ENCODE data around the gene EDA.
"Not testable (repeated sequence)": the region's sequence is repeated elsewhere in the genome, so short reads cannot be mapped to it uniquely, and the experiment has no call there.

Gene EDA

DNA sequence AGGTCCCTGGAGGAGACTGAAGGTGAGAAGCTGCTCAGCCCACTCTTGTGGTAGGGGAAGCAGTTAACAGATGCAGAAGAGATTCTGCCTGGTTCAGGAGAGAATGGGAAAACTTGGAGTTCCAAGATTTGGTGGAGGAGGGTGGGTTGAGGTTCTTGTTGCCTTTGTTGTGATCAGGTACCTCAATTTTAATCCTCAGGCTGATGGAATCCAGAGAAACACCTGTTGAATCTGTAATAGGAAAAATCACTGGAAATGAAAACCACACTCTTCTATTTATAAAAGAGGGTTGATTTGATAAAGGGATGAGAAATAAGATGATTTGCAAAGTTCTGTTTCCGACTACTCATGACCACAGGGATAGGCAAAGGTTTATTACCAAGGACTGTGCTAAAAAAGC lies 132.1 kb downstream of the EDA start:
- no peak for FAIRE-seq

DNA sequence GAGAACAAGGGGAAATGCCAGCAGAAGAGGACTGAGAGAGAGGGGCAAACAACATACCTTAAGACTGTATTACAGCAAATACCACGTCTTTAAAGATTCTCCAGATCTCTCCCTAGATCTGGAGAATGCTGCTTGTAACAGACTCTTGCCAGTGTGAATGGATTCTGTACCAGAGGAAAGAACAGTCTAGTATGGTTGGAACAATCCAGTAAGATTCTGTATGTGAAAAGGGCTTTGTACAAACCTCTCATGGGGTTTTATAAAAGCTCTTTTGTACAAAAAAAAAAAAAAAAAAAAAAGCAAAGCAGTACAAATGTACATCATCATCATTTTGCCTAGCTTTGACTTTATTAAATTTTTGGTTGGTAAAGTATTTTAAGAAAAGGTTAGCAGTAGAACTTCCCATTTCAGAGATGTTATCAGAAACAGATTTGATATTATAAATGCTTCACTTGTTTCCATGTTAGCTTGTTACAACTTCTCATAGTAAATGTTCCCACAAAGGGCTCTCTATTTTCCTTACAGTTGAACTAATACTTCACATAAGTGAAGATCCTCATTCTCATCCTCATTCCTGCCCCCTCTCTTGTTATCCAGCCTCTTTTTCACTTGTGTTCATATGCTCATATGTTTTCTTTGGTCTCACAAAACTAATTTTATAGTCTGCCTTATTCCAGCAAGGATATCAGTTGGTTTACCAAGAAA lies 144.2 kb downstream of the EDA start:
- FAIRE-seq, result no peak

DNA sequence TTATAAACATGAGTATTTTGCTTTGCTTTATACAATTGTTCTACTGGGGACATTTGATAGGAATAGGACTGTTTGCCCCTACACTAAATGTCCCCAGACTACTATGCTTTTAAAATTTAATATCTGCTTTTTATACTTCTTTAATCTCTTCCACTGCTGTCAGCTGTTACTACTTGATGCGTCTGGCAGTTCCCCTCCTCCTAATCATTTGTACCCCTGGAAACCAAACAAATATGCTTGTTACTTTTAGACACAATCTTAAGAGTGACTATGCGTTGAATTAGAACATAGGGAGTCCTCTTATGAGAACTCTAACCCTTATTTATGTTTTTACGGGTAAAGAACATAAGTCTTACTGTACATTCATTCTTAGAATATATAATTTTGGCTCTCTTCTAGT lies 145.7 kb downstream of the EDA start:
- no peak for FAIRE-seq

DNA sequence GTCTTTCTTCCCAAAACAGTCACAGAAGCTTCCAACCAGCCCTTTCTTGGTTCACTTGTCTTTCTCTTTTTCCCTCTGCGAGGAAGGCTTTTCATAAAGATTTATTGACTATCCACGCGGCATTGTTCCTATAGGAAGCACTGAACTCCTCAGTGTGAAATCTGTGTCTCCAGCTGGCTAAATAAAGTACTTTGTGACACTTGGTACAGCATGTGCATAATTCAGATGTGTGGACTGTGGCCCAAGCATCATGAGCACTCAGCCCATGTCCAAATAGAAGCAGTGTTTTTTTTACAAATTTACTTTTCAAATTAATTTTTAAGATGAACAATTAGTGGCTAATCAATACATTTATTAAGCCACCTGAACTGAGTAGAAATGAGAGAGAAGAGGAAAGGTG lies 146.4 kb downstream of the EDA start:
- no peak for FAIRE-seq

DNA sequence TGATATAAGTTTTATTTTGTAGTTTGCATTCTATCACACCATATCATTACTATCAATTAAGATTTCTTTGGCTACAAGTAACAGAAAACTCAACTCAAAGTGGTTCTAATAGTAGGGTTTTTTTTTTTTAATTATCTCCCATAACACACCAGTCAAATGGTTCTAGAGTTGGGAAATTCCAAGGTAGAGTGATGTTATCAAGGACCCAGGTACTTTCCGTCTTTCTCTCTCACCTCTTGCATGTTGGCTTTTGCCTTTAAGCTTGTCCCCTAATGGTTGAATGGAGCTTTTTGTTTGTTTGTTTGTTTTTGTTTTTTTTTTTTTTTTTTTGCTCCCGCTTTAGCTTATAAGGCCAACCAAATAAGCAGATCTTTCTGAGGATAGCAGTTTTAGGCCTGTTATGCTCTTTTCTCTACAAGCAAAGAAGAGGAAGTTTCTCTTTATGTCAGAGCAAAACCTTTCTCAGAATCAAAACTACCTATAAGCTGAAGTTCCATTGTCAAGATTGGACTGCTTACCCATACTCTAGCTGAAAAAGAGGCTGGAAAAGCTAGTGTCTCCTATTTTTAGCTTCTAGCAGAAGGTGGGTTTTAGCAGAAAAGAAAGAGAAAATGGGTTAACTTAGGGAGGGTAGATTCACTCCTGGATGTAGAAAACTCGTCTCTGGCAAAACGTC lies 177.5 kb downstream of the EDA start:
- no peak for FAIRE-seq

DNA sequence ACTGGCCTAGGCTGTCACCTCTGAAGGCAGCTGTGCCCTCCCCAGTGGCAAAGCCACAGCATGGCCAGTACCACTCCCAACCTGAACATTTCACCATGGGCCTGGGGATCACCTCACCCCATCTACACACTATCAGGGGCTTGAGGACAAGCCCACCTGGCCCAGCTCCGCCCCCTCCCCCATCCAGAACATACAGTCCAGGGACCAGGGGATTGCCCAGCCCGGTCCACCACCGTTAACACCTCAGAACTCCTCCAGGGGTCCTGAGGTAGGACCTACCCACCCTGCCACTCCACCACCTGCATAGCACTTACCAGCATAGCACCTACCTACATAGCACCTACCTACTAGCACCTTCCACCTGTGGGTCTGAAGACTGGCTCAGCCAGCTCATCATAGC lies 179.8 kb downstream of the EDA start:
- FAIRE-seq, result no peak

DNA sequence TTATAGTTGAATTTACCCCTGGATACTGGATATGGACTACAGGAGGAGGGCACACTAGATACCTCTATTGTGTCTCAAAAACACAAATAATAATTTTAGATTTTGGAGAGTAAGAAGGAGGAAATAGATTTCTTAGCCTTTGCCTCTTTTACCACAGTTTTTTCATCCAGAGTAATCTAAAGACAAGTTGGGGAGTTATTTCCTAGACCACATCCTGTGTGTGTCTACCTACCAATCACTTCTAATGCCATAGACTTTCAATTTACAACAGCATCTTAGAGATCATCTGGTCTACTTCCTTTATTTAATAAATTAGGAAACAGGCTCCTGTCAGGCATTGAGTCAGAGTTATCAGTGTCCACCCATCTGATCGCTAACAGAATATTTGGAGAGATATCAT lies 191.5 kb downstream of the EDA start:
- FAIRE-seq, result no peak

DNA sequence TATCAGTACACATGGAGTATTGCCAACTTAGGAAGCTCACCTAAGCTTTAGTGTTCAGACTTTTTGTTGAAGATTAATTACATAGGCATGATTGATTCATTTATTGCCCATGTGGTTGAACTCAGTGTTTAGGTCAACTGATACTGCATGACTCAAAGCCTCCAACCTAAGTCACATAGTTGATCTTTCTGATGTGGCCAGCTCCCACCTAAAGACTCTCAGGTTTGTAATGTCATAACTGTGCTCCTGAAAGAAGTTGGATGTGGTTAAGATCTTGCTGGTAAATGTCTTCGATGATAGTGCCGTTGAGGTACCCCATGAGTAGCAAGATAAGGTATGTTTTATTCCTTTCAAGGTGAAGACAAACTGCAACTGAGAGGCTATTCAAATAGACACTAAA lies 192.5 kb downstream of the EDA start:
- FAIRE-seq, result no peak

DNA sequence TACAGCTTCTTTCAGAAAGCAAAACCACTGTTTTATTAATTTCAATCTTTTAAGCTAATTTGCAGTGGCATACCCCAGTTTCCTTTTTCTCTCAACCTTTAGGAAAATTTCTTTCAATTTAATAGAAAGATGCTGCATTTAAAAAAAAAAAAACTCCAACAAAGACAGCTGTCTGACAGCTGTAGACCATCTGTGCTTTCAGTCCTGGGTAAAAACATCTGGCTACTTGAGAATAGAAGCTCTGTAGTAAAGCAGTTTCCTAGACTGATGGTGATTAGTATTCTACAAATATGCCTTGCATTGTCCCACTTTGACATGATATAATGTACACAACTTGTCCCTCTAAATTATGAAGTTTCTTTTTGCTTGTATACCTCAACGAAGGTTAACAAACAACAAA lies 197.8 kb downstream of the EDA start:
- no peak for FAIRE-seq

DNA sequence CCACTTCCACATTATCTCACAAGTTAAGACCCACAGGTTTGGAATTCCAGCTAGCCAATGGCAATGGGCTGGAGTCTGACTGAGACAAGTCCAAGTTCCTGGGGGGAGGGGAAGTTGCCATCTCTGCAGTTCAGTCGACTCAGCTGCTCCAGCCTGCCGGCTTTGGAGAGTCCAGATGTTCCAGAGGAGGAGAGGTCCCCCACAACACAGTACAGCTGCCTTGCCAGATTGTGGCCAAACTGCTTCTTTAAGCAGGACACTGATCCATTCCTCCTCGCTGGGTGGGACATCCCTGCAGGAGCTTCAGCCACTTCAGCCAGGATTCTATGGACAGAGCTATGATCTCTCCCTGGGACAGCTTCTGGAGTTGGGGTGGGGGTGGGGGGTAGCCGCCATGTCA lies 199.2 kb downstream of the EDA start:
- no peak for FAIRE-seq

DNA sequence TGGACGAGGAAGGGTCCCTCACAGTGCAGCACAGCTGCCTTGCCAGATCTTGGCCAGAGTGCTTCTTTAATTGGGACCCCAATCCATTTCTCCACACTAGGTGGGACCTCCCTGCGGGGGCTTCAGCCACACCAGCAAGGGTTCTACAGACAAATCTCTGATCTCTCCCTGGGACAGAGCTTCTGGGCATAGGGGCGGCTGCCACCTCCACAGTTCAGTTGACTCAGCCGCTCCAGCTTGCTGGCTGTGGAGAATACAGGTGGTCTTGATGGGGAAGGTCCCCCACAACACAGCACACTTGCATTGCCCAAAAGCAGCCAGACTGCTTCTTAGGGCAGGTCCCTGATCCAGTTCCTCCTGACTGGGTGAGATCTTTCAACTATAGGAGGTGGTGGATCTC lies 199.6 kb downstream of the EDA start:
- no peak for FAIRE-seq

DNA sequence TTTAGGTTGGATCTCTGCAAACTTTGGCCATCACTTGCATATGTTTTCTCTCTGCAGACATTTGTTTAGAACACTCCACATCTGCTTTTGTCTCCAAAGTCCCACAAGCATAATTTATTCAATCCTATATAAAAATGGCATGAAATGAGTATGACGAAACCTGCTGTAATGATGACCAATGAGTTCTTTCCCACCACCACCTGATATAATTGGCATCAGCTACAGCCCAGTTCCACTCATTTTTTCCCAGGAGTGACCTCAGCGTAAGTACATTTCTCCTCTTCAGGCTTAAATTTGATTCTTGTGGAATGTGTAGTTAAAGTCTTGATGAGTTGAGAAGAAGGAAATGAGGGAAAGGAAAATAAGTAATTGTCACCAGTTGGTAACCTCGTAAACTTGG lies 228.7 kb downstream of the EDA start:
- no peak for FAIRE-seq

DNA sequence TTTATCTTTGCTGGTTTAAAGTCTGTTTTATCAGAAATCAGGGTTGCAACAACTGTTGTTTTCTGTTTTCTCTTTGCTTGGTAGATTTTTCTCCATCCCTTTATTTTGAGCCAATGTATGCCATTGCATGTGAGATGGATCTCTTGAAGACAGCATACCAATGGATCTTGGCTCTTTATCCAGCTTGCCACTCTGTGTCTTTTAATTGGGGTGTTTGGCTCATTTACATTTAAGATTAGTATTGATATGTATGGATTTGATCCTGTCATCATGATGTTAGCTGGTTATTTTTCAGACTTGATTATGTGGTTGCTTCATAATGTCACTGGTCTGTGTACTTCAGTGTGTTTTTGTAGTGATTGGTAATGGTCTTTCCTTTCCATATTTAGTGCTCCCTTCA lies 244.1 kb downstream of the EDA start:
- FAIRE-seq, result not testable (repeated sequence)

DNA sequence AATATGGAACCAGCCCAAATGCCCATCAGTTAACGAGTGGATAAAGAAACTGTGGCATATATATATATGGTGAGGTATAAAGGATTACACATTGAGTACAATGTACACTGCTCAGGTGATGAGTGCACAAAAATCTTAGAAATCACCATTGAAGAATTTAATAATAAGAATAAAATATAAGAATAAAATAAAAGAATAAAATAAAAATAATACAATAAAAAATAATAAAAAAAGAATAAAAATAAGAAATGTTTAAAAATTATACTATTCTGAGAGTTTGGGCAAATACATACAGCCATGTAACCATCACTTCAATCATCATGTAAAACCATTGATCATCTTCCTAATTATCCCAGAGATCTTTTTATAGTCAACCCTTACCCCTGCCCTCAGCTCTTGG lies 260.3 kb downstream of the EDA start:
- FAIRE-seq, result peak; percentile 69

DNA sequence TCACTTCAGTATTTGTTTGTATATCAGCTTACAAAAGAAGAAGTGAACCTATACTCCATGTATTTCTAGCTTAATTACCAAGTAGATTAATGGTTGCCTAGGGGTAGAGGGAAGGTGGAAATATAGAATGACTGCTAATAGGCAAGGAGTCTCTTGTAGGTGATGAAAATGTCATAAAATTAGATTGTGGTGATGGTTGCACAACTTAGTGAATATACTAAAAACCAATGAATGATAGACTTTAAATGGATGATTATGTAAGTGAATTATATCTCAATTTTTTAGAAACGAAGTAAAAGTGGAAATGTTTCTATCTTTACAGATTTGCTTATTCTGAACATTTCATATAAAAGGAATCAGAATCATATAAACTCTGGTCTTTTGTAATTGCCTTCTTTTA lies 268.3 kb downstream of the EDA start:
- FAIRE-seq, result no peak

DNA sequence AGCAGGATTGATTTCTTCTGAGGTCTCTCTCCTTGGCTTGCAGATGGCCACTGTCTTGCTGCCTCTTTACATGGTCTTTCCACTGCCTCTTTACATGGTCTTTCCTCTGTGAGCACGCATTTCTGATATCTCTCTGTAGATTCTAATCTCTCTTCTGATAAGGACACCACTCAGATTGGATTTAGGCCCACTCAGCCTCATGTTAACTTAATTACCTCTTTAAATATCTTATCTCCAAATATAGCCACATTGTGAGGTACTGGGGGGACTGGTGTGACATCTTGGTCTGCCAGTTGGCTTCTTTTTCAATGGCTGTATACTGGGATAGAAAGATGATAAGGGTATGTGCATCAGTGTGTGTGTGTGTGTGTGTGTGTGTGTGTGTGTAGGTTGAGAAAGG lies 280.1 kb downstream of the EDA start:
- no peak for FAIRE-seq

DNA sequence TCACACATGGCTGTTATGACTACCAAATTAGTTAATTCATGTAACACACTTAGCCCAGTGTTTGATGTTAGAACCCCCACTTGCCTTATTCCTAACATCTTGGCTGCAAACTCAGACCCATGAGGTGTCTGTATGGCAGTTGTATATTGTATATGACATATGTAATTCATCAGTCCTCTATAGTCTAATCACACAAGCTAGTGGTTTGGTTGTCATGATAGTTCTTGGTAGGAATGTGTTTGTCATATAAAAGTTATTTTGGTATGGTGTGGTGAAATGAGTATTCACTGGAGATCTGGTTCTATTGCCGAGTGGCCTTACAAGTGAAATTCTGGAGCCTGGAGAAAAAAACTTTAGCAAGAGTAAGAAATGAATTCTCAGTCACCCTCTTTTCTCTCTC lies 284.6 kb downstream of the EDA start:
- no peak for FAIRE-seq

DNA sequence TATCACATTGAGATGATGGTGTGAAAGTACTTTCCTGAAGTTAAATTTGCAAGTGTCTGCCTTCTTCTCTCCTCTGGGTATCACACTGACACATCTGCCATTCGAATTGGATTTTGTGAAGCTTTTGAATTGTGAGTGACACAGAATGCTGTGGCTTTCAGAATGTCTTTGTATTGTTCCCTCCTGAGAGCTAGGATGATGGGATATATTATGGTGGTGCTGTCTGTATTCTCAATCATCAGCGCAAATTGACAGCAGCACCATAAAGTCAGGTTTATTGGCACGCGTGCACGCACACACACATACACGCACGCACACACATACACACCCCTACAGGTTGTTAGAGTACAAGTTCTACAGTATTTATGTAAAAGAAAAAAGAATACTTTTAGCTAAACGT lies 290.5 kb downstream of the EDA start:
- FAIRE-seq, result no peak

DNA sequence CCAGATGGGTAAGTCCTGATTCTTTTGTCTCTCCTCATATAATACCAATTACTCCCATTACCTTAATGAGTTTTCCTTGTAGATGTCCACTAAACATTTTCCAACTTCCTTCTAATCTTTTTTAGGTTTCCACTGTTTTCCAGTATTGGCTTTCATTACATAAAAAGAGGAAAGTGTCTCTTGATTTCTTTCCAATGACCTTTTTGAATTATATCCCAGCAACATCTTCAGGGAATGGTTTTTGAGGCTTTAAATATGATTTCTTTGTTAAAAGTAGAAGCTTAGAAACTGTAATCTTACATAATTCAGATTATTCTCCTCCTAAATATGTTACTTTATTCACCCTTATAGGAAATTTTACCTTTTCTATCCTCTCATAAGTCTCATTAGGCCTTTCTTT lies 298.9 kb downstream of the EDA start:
- no peak for FAIRE-seq

DNA sequence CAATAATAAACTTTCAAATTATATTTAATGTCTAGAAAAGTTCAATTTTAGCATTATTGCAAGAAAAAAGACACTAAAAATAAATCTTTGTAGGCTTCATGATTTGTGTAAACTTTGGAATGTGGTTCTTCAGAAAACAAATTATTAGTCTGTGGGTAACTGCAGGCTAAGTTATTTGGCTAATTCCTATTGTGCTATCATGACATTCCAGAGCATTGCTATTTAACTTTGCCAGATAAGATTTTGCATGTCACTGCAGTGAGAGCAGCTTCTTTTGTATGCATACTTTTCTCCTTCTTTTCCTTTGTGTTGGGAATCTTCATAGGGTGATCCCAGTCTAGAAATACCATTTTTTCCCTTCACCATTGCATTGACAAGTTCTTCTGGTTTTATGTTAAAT lies 303.8 kb downstream of the EDA start:
- FAIRE-seq, result no peak

DNA sequence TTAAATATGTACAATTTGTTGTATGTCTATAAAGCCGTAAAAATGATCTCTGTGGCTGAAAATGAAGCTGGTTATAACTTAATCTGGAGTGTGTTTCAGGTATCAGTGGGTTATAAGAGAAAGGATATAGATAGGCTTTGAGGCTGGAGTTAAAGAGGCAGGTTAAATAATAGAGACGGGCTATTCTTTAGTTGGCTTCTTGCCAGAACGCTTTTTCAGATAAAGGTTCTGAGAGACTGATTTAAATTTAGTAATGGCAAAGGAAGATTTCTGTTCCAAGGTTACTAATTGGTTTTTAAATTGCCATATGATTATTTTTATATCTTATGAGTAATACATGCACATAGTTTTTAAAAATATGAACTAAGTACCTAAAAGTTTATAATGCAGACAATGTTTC lies 316.4 kb downstream of the EDA start:
- no peak for FAIRE-seq

DNA sequence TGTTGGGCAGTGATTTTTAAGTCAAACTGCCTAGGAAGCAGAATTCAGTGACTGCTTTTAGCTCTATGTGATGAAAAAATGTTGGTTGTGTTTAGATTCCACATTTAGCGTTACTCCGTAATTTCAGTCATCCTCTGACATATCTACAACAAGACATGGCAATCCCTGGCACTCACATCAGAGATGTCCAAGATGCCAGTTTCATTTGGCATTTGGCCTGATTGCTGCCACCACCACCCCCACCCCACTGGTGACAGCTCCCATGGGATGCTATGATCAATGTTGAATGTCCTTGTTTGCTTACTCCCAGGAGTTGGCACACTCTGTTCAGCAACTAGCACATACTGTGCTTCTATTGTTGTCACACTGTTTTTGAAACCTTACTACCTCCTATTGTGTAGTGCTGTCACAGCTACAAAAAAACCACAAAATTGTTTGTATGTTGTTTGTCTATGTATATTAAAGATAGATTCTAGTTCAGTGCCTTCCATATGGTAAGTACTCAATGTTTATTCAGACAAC lies 332.4 kb downstream of the EDA start:
- no peak for FAIRE-seq

DNA sequence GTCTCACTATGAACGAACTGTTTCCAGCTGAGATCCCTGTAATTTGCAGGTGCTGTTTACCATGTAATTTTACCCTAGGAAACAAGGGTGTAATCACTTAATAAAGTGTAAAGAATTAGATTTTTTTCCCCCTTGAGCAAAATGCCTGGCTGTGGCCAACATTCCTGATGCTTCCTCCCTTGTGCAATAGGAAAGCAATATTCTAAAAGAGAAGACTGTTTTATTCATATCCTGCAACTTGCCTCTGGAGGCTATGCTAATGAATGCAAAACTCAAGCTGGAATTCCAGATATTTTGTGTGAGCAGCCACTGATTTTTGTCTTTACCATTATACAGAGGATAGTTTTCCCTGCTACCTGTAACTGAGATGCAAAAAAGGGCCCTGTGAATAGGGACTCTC lies 335.8 kb downstream of the EDA start:
- FAIRE-seq, result no peak

DNA sequence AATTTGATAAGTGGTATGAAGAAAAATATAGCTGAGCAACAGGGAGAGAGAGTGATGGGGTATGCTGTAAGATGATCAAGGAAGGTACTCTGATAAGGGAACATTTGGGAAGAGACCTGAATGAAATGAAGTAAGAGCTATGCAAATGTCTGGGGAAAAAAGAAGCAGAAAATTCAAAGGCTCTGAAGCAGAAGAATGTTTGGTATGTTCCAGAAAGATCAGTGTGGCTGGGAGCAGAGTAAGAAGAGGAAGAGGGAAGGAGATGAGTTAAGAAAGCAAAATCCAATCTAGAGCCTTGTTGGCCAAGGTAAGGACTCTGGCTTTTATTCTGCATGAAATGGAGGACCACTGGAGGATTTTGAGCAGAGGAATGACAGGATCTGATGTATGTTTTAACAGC lies 343.8 kb downstream of the EDA start:
- FAIRE-seq, result no peak
